PFSK-1 (cell line): ENCODE data around the gene GSTM5.

Source experiments
- FOXP2 ChIP-seq: optimal IDR thresholded peaks from 2 replicates; pipeline ENCODE3; 2011; ENCODE audit warnings: borderline replicate concordance, control low read depth, inconsistent platforms; ENCODE audit not compliant: insufficient read depth; ENCODE audit errors: extremely low read length, extremely low read depth
- POLR2AphosphoS5 ChIP-seq: IDR thresholded peaks from 2 replicates; pipeline ENCODE4 v1.6.1; 2012; ENCODE audit warnings: low read depth, mild to moderate bottlenecking, control low read depth, low read length, moderate library complexity
- REST ChIP-seq, 2 experiments: IDR thresholded peaks; 2 replicates each; pipeline versions ENCODE4 v1.6.1 to v1.8.0; 2011 to 2012; ENCODE audit warnings: low read depth in 2 of 2, low read length in 2 of 2, control low read depth in 1 of 2, inconsistent platforms in 1 of 2, mild to moderate bottlenecking in 1 of 2, moderate library complexity in 1 of 2; ENCODE audit not compliant: insufficient read depth in 1 of 2
- SIN3A ChIP-seq: IDR thresholded peaks from 2 replicates; pipeline ENCODE4 v1.6.1; 2012; ENCODE audit warnings: mild to moderate bottlenecking, low read length, moderate library complexity, borderline replicate concordance; ENCODE audit not compliant: insufficient read depth
- TAF1 ChIP-seq: IDR thresholded peaks from 2 replicates; pipeline ENCODE4 v1.6.1; 2012; ENCODE audit warnings: low read length, control low read depth, borderline replicate concordance; ENCODE audit not compliant: insufficient read depth

GSTM5 gene

GRCh38 chr1:109726007-109726406 lies 14.0 kb downstream of the GSTM5 start:
- TF ChIP-seq POLR2AphosphoS5 (no peak), FOXP2 (no peak), SIN3A (no peak), TAF1 (no peak), REST (IDR thresholded peaks at IDR 0.05; ENCODE audit: insufficient read depth in 1 of 2, low read depth in 2 of 2, low read length in 2 of 2) (no peak)

- TF ChIP-seq TAF1 = no peak
- TF ChIP-seq SIN3A = no peak
- TF ChIP-seq FOXP2 = no peak
- no peak for TF ChIP-seq REST (IDR thresholded peaks at IDR 0.05; ENCODE audit: insufficient read depth in 1 of 2, low read depth in 2 of 2, low read length in 2 of 2)
- no peak for TF ChIP-seq POLR2AphosphoS5
These were observed 14.8 kb downstream of the GSTM5 start for GRCh38 chr1:109726728-109727373.

- TF ChIP-seq POLR2AphosphoS5 (no peak), FOXP2 (no peak), TAF1 (no peak), SIN3A (no peak), REST (IDR thresholded peaks at IDR 0.05; ENCODE audit: insufficient read depth in 1 of 2, low read depth in 2 of 2, low read length in 2 of 2) (no peak)
These were observed 16.8 kb downstream of the GSTM5 start for GRCh38 chr1:109728870-109729269.

GRCh38 chr1:109730666-109731065 lies 18.6 kb downstream of the GSTM5 start:
- TF ChIP-seq SIN3A = no peak
- no peak for TF ChIP-seq POLR2AphosphoS5
- TF ChIP-seq FOXP2 = no peak
- TF ChIP-seq REST (IDR thresholded peaks at IDR 0.05; ENCODE audit: insufficient read depth in 1 of 2, low read depth in 2 of 2, low read length in 2 of 2) = no peak
- TF ChIP-seq TAF1 = no peak
